Astrocyte of the spinal cord (primary cell): ENCODE measurements around the gene PHOSPHO2.

Experiments used
- DNase-seq: peaks from one replicate; pipeline ENCODE4 v3.0.0; 2011; ENCODE audit warnings: low read depth, low spot score
- H3K4me3 ChIP-seq: 2 replicates; pipeline ENCODE4 v1.5.1; 2011; ENCODE audit warnings: low read depth, mild to moderate bottlenecking, low read length, moderate library complexity
- CTCF ChIP-seq: IDR thresholded peaks from 2 replicates; pipeline ENCODE4 v1.5.1; 2012; ENCODE audit warnings: low read depth, mild to moderate bottlenecking, low read length, inconsistent platforms
- in situ Hi-C: cut with HindIII; loops from 2 replicates; pipeline ENCODE4 v1.10.0; 2017; ENCODE audit warnings: low sequenced_read_pairs

PHOSPHO2 gene

GRCh38 chr2:169734169-169734847 is 40.0 kb downstream of the PHOSPHO2 start:
- peak overlapping the region; percentile 69 for H3K4me3 ChIP-seq
- peak; percentile 22 for DNase-seq
- TF ChIP-seq CTCF: no peak
- in situ Hi-C loops: no loop called here

DNA sequence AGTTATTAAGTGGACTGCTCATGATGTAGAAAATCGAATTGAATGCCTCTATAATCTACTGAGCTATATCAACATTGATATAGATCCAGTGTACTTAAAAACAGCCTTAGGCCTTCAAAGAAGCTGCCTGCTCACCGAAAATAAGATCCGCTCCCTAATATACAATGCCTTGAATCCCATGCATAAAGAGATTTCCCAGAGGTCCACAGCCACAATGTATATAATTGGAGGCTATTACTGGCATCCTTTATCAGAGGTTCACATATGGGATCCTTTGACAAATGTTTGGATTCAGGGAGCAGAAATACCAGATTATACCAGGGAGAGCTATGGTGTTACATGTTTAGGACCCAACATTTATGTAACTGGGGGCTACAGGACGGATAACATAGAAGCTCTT is 41.4 kb downstream of the PHOSPHO2 start:
- H3K4me3 ChIP-seq: no peak overlapping the region
- no peak for TF ChIP-seq CTCF
- no peak for DNase-seq
- in situ Hi-C loops: no loop called here

DNA sequence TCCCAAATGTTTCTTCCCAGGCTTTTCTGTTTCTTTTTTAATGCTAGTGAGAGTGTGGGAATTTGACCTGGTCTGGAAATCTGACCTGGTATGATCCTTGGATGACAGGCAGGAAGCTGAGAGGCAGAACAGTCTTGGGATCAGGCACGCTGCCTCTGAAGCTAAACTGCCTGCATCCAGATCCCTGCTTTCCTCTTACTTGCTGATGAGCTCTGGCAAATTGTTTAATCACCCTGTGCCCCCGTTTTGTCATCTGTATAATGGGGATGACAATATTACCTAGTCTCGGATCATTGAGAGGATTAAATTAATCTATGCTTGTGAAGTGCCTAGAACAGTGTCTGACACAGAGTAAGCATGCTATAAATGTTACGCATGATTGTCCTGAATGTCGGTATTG is 42.6 kb downstream of the PHOSPHO2 start:
- H3K4me3 ChIP-seq: no peak overlapping the region
- in situ Hi-C loops: no loop called here
- DNase-seq: no peak
- no peak for TF ChIP-seq CTCF

- in situ Hi-C loops: no loop called here
- DNase-seq: no peak
- no peak for TF ChIP-seq CTCF
- no peak overlapping the region for H3K4me3 ChIP-seq
Observed at GRCh38 chr2:169738566-169739229, 44.4 kb downstream of the PHOSPHO2 start.

DNA sequence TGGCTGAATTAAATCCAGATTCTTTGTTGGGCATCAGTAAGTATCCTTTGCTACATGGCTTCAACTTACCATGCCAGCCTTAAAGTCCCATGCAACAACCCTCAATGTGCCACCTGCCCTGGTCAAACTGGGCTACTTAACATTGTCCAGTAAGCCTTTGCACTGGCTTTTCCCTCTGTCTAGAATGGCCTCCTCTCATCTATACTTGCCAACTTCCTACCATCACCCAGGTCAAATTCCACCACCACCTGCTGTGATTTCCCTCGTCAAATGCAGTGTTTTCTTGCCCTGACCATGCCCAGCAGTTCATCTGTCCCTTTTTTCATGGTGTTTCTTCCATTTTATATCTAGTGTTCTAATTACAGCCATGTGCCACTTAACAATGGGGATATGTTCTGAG is 45.1 kb downstream of the PHOSPHO2 start:
- no peak for TF ChIP-seq CTCF
- in situ Hi-C loops: no loop called here
- no peak for DNase-seq
- H3K4me3 ChIP-seq: no peak overlapping the region

DNA sequence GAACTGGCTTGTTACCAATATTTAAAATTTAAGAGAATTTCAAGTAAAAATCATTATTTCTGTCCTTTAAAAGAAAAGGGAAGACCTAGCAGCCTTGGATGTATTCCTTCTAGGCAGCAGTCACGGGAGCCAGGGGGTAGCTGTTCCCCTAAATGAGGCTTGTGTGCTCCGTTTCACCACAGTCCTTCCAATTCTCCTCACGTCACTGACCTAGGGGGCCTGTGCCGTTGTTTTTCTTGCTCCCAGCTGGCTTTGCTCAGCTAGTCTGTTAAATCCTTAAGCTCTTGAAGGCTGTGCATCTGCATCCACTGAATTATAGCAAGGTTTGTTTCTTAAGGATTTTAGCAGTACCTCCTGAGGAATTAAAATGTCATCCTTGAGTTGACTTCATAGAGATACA is 49.3 kb downstream of the PHOSPHO2 start:
- H3K4me3 ChIP-seq: no peak overlapping the region
- in situ Hi-C loops: no loop called here
- no peak for DNase-seq
- TF ChIP-seq CTCF: no peak
